Psoas muscle (tissue), 8 donors: Measurements from ENCODE around the gene PEG3. TPM values are rescaled to one million over a fixed set of nuclear protein-coding genes. Genes with fewer than 3 reads are reported as not detected.

Experiments used
- ATAC-seq, 4 donors: fragments of 200-7000 bp; cut with Tn5 transposase; one replicate each; pipeline ENCODE4 v1.9.1; 2020; ENCODE audit warnings: moderate library complexity in 3 of 4, mild to moderate bottlenecking in 2 of 4
- DNase-seq, 2 donors: peaks; one replicate each; pipeline ENCODE4 v3.0.0-alpha.2; 2020
- H3K27ac ChIP-seq: fragments of 200-600 bp; one replicate; pipeline ENCODE4 v1.8.0; 2022
- H3K27me3 ChIP-seq, 3 donors: fragments of 200-600 bp in 1 of 3; one replicate each; pipeline versions ENCODE4 v1.6.1 to v1.8.0; 2013 to 2022; ENCODE audit warnings: low read length in 2 of 3, mild to moderate bottlenecking in 2 of 3, moderate library complexity in 1 of 3; ENCODE audit not compliant: insufficient read depth in 3 of 3
- H3K36me3 ChIP-seq, 2 donors: fragments of 200-600 bp in 1 of 2; one replicate each; pipeline versions ENCODE4 v1.6.1 to v1.8.0; 2013 to 2022; ENCODE audit warnings: low read depth in 1 of 2, mild to moderate bottlenecking in 1 of 2, moderate library complexity in 1 of 2; ENCODE audit not compliant: insufficient read depth in 1 of 2
- H3K4me1 ChIP-seq: fragments of 200-600 bp; one replicate; pipeline ENCODE4 v1.8.0; 2022
- H3K4me3 ChIP-seq: fragments of 200-600 bp; one replicate; pipeline ENCODE4 v1.8.0; 2022; ENCODE audit warnings: mild to moderate bottlenecking
- H3K9me3 ChIP-seq: fragments of 200-600 bp; one replicate; pipeline ENCODE4 v1.8.0; 2022
- WGBS, 3 donors: extraction: QIAGEN DNeasy Blood & Tissue Kit; methylation state at CpG; one replicate each; pipeline versions ENCODE4 v1.1.6 to v1.1.7; 2013; 5-methylcytosine and 5-hydroxymethylcytosine counted together
- intact Hi-C, 2 donors: fragments of 100-400 bp; cut with DNase I; formaldehyde crosslinking; loops; one replicate each; pipeline versions ENCODE4 v1.11.0 to v1.14.2; 2022
- polyA plus RNA-seq, 3 donors: library from polyadenylated mRNA; stranded (reverse); fragments of 200-250 nt; gene quantifications; one replicate each; pipeline ENCODE4 v1.2.3, GENCODE V29; 2013
- total RNA-seq, 4 donors: library from RNA; stranded (reverse); fragmentation: NEBNext Ultra II Directional in 2 of 4; extraction: Animal tissue kit (Norgen Biotek cat#: 25700) in 2 of 4; gene quantifications; one replicate each; pipeline versions ENCODE4 v1.2.1 to v1.2.4, GENCODE V29; 2021 to 2023
- TF ChIP-seq, protein P1 (sequence below): fragments of 200-600 bp; IDR thresholded peaks from one replicate; pipeline ENCODE4 v1.8.0; 2022; ENCODE audit warnings: antibody characterized with exemption
- donor health status: healthy with polysubstance abuse.
- donor health status: DM: no; HTN: no; CAD: no; lungs with moderate emphysema.
- donor health status: Bipolar disorder and iron deficiency.
- donor health status: healthy.
- donor health status: DM: yes; HTN: yes; CAD: no.
- donor health status: DM: no; HTN: no; CAD: no.
- donor health status: DM: no; HTN: no; CAD: no.
- donor health status: DM: yes; HTN: yes; CAD: no.

The PEG3 gene
- total and polyA plus RNA-seq, 7 donors, result 0.08 to 2.7 (median 0.97) TPM

DNA sequence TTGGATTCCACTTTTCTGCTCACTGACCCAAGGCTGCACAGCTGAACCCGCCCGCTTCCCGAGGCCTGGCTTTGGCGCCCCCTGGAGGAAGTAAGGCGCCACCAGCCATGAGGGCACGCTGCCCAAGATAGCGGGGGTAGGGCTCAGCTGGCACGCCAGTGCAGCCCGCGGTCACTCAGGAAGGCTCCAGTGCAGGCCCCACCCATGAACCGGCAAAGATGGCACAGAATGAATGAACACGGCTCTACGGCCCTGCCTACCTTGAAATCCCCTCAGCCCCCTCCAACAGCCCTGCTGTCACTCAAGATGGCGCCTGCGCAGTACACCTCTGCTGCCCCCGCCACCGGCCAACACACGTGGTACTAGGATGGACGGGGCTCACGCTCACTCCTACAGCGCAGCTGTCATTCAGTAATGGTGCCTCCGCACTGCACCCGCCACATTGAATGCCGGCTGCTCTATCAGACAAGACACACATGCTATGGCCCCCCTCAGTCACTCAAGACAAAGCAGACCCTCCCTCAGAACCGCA is 3.0 kb downstream of the PEG3 start:
- DNase-seq, result peak; percentile 72 to 81
- WGBS, 3 donors, result 43 to 47% (median 43%) methylated on average over 25 of the region's 25 CpGs
- ATAC-seq, result peak; percentile 39 to 44 (median 41)
- peak overlapping the region; percentile 64 for H3K27ac ChIP-seq
- intact Hi-C loops, result no loop called here
- no peaks in the 10 kb centered on the region for H3K27me3 ChIP-seq
- H3K36me3 ChIP-seq, result no peaks in the 10 kb centered on the region
- TF ChIP-seq, protein P1, sequence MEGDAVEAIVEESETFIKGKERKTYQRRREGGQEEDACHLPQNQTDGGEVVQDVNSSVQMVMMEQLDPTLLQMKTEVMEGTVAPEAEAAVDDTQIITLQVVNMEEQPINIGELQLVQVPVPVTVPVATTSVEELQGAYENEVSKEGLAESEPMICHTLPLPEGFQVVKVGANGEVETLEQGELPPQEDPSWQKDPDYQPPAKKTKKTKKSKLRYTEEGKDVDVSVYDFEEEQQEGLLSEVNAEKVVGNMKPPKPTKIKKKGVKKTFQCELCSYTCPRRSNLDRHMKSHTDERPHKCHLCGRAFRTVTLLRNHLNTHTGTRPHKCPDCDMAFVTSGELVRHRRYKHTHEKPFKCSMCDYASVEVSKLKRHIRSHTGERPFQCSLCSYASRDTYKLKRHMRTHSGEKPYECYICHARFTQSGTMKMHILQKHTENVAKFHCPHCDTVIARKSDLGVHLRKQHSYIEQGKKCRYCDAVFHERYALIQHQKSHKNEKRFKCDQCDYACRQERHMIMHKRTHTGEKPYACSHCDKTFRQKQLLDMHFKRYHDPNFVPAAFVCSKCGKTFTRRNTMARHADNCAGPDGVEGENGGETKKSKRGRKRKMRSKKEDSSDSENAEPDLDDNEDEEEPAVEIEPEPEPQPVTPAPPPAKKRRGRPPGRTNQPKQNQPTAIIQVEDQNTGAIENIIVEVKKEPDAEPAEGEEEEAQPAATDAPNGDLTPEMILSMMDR, result peak; percentile 43
- H3K4me1 ChIP-seq, result no peaks in the 10 kb centered on the region
- peak overlapping the region; percentile 59 for H3K4me3 ChIP-seq
- no peaks in the 10 kb centered on the region for H3K9me3 ChIP-seq

DNA sequence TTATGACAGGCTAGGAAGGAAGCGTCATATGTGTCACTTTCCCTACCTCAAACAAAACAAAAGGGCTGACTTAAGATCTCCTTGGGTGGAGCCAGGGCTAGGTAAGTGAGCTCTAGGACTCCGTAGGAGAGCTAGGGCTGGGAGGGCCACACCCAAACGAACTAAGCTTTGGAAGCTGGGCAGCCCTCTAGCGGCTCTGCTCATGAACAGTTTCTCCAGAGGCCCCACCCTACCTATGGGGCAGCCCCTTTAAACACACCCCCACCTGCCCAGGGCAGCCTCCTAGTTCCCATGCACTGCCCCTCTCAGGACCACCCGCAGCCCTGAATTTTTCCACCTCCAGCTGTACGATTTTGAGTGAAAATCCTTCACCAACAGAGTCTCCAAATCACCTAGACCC is 3.5 kb downstream of the PEG3 start:
- Histone ChIP-seq H3K4me3 (peak overlapping the region; percentile 59), H3K36me3 (no peaks in the 10 kb centered on the region), H3K9me3 (no peaks in the 10 kb centered on the region), H3K4me1 (no peaks in the 10 kb centered on the region), H3K27me3 (no peaks in the 10 kb centered on the region), H3K27ac (no peak overlapping the region)
- WGBS, 3 donors, result 51 to 64% (median 52%) methylated on average over 6 of the region's 6 CpGs
- DNase-seq, result no peak
- no peak for ATAC-seq
- TF ChIP-seq, protein P1, result no peak
- intact Hi-C loops, result no loop called here

DNA sequence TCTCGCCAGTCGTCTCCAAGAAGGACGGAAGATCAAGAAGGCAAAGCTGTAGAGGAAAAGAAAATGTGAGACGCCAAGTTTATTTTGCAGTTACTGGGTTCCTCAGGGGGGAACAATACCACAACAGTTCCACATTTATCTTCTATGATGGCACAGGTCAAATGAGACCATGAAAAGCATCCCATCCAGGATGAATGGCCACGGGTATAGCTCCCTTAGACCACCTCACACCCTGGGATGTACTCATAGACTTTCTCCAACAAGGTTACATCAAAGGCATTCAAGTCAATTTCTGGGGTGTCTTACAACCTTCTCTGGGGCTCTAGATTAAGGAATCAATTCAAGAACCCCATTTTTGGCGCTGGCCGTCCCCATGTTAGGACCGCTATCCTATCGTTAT is 4.5 kb downstream of the PEG3 start:
- no peak for ATAC-seq
- intact Hi-C loops, result no loop called here
- H3K27ac ChIP-seq, result no peak overlapping the region

DNA sequence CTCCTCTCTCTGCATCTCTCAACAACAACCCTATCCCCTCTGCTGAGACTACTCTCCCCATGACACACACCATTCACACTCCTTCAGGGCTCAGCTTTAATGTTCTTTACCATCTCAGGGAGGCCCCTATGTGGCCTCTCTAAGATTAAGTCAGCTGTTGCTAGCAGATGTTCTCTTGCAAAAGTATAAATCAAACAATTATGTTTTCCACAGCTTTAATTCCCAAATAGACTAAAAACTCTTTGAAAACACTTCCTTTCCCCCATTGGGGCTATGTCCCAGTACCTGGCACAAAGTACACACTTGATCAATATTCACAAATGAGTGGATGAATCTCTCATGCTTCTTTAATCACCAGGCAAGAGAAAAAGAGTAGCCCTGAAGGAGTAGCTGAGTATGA is 5.1 kb downstream of the PEG3 start:
- H3K27me3 ChIP-seq, result no peaks in the 10 kb centered on the region
- no peak overlapping the region for H3K27ac ChIP-seq
- intact Hi-C loops, result no loop called here
- no peak overlapping the region for H3K4me3 ChIP-seq
- no peaks in the 10 kb centered on the region for H3K36me3 ChIP-seq
- ATAC-seq (no peak), DNase-seq (no peak)
- TF ChIP-seq, protein P1, result no peak
- no peaks in the 10 kb centered on the region for H3K4me1 ChIP-seq
- H3K9me3 ChIP-seq, result no peaks in the 10 kb centered on the region

More for the DNA sequence above, 4.5 kb downstream of the PEG3 start:
- Histone ChIP-seq H3K4me1 (no peaks in the 10 kb centered on the region), H3K4me3 (no peak overlapping the region), H3K27me3 (no peaks in the 10 kb centered on the region), H3K36me3 (no peaks in the 10 kb centered on the region), H3K9me3 (no peaks in the 10 kb centered on the region)
- 76% methylated on average over 9 of the region's 9 CpGs for WGBS, 3 donors
- DNase-seq, result no peak
- TF ChIP-seq, protein P1, result no peak
